NT2/D1 (cell line): Measurements from ENCODE around the gene MED12.

Experiments
- SUZ12 ChIP-seq: IDR thresholded peaks from 2 replicates; pipeline ENCODE4 v1.6.1; 2011; ENCODE audit not compliant: insufficient read length, insufficient read depth; ENCODE audit errors: extremely low read depth
- YY1 ChIP-seq: IDR thresholded peaks from 2 replicates; pipeline ENCODE4 v1.6.1; 2011; ENCODE audit not compliant: insufficient read length, insufficient read depth
- ZNF274 ChIP-seq: IDR thresholded peaks from 2 replicates; pipeline ENCODE4 v1.6.1; 2011; ENCODE audit warnings: mild to moderate bottlenecking, low read depth, low read length

GRCh38 chrX:71171110-71171801, 52.9 kb downstream of the MED12 start:
- TF ChIP-seq SUZ12 (no peak), ZNF274 (no peak), YY1 (no peak)
